Muscle layer of duodenum (tissue), 2 donors: ENCODE results near the gene EPOP.
"Not testable (repeated sequence)": the region's sequence is repeated elsewhere in the genome, so short reads cannot be mapped to it uniquely, and the experiment has no call there.

Source experiments
- H3K27ac ChIP-seq: one replicate; pipeline ENCODE4 v1.7.0; 2013; ENCODE audit warnings: mild to moderate bottlenecking, low read length
- H3K27me3 ChIP-seq: one replicate; pipeline ENCODE4 v1.7.0; 2013; ENCODE audit warnings: low read depth, mild to moderate bottlenecking, control low read depth, low read length
- H3K36me3 ChIP-seq, 2 donors: one replicate each; pipeline ENCODE4 v1.7.0; 2013; ENCODE audit warnings: low read length in 2 of 2, control low read depth in 1 of 2, mild to moderate bottlenecking in 1 of 2; ENCODE audit not compliant: insufficient read depth in 2 of 2, control insufficient read depth in 1 of 2
- H3K4me1 ChIP-seq, 2 donors: one replicate each; pipeline ENCODE4 v1.7.0; 2013; ENCODE audit warnings: low read length in 2 of 2, mild to moderate bottlenecking in 2 of 2, control low read depth in 1 of 2, moderate library complexity in 1 of 2; ENCODE audit not compliant: insufficient read depth in 2 of 2, control insufficient read depth in 1 of 2
- H3K4me3 ChIP-seq, 2 donors: one replicate each; pipeline ENCODE4 v1.7.0; 2013; ENCODE audit warnings: low read length in 2 of 2, low read depth in 1 of 2, mild to moderate bottlenecking in 1 of 2
- H3K9me3 ChIP-seq, 2 donors: one replicate each; pipeline ENCODE4 v1.7.0; 2013; ENCODE audit warnings: low read length in 2 of 2, control low read depth in 1 of 2, mild to moderate bottlenecking in 1 of 2; ENCODE audit not compliant: control insufficient read depth in 1 of 2
- donor health status: healthy.

The EPOP gene

GRCh38 chr17:38625482-38625881 lies 49.3 kb downstream of the EPOP start:
- Histone ChIP-seq H3K36me3 (no peaks in the 10 kb centered on the region), H3K27me3 (peaks cover 4% of the 10 kb centered on the region), H3K4me3 (no peak overlapping the region), H3K4me1 (no peaks in the 10 kb centered on the region), H3K27ac (no peak overlapping the region), H3K9me3 (no peaks in the 10 kb centered on the region)

GRCh38 chr17:38624782-38625355 lies 49.9 kb downstream of the EPOP start:
- H3K27me3 ChIP-seq, H3K4me1 ChIP-seq, H3K4me3 ChIP-seq, H3K9me3 ChIP-seq, H3K27ac ChIP-seq, H3K36me3 ChIP-seq: not testable (repeated sequence)
